ENCODE results near the gene LPGAT1.

DNA sequence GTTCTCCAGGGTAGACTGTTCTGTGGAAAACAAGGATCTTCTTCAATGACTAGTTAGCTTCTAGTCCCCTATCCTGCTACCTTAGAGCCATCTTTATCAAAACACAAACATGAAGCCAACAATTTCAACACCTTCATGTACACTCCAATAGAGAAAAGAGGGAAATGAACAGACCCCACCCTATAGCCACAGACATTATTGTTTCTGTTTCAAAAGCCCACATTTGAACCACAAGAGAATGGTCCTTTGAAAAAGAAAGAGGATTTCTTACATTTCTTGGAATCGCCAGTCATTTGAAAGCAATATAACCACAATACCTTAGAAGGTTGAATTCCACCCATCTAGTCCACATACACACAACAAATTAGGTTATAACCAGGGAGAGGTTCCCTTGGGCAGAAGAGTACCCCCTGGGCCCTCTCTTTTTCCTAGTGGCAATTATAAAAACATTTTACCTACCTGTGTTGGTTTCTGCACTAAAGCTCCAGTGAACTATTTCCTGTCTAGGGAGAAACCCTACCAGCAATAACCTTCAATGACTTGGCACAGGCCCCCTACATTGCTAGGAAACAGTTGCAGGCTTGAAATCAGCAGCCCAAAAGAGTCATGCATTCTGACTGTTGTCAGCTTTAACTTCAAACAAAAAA, 2.7 kb upstream of the LPGAT1 start:
- TF ChIP-seq, protein P1, sequence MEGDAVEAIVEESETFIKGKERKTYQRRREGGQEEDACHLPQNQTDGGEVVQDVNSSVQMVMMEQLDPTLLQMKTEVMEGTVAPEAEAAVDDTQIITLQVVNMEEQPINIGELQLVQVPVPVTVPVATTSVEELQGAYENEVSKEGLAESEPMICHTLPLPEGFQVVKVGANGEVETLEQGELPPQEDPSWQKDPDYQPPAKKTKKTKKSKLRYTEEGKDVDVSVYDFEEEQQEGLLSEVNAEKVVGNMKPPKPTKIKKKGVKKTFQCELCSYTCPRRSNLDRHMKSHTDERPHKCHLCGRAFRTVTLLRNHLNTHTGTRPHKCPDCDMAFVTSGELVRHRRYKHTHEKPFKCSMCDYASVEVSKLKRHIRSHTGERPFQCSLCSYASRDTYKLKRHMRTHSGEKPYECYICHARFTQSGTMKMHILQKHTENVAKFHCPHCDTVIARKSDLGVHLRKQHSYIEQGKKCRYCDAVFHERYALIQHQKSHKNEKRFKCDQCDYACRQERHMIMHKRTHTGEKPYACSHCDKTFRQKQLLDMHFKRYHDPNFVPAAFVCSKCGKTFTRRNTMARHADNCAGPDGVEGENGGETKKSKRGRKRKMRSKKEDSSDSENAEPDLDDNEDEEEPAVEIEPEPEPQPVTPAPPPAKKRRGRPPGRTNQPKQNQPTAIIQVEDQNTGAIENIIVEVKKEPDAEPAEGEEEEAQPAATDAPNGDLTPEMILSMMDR (IDR thresholded peaks at IDR 0.05; ENCODE audit: low read depth, low read length) = no peak
- TF ChIP-seq EZH2phosphoT487 (IDR thresholded peaks at IDR 0.05; ENCODE audit: low read depth) = no peak

Measured in OCI-LY3 (cell line).